Activated naive CD8-positive, alpha-beta T cell treated with anti-CD3 and anti-CD28 coated beads for 36 hours (primary cell): ENCODE measurements around the gene MYRIP. TPM values are rescaled to one million over a fixed set of nuclear protein-coding genes. Genes with fewer than 3 reads are reported as not detected.
"Not testable (repeated sequence)": the region's sequence is repeated elsewhere in the genome, so short reads cannot be mapped to it uniquely, and the experiment has no call there.

Experiments
- DNase-seq: peaks from one replicate; pipeline ENCODE4 v3.0.0; 2021
- H3K27ac Mint-ChIP-seq: one replicate; pipeline ENCODE4 v1.8.0; 2022; ENCODE audit warnings: mild to moderate bottlenecking, moderate library complexity, mixed read lengths
- H3K27me3 Mint-ChIP-seq: one replicate; pipeline ENCODE4 v1.8.0; 2022; ENCODE audit warnings: mild to moderate bottlenecking, mixed read lengths
- H3K36me3 Mint-ChIP-seq: one replicate; pipeline ENCODE4 v1.8.0; 2021; ENCODE audit warnings: mild to moderate bottlenecking, mixed read lengths
- H3K4me1 Mint-ChIP-seq: one replicate; pipeline ENCODE4 v1.8.0; 2021; ENCODE audit warnings: mixed read lengths
- H3K4me3 Mint-ChIP-seq: one replicate; pipeline ENCODE4 v1.8.0; 2022; ENCODE audit warnings: mild to moderate bottlenecking, moderate library complexity, mixed read lengths
- H3K9me3 Mint-ChIP-seq: one replicate; pipeline ENCODE4 v1.8.0; 2022; ENCODE audit warnings: mixed read lengths
- total RNA-seq, 2 experiments: library from RNA; stranded (reverse); gene quantifications; one replicate each; pipeline ENCODE4 v1.2.3, GENCODE V29; 2021

Gene MYRIP
- total RNA-seq, 2 experiments from 2014 or later = not detected

GRCh38 chr3:39990532-39990931 lies 181.1 kb downstream of the MYRIP start:
- no peaks in the 10 kb centered on the region for H3K36me3 Mint-ChIP-seq
- DNase-seq = peak; percentile 1
- peaks cover 29% of the 10 kb centered on the region for H3K27me3 Mint-ChIP-seq
- peaks cover 9% of the 10 kb centered on the region for H3K9me3 Mint-ChIP-seq
- no peaks in the 10 kb centered on the region for H3K4me1 Mint-ChIP-seq
- no peak overlapping the region for H3K4me3 Mint-ChIP-seq
- H3K27ac Mint-ChIP-seq = no peak overlapping the region

GRCh38 chr3:40008796-40009195 lies 199.4 kb downstream of the MYRIP start:
- Mint-ChIP-seq H3K4me1 (no peaks in the 10 kb centered on the region), H3K4me3 (no peak overlapping the region), H3K36me3 (no peaks in the 10 kb centered on the region)

GRCh38 chr3:40009991-40010390 lies 200.6 kb downstream of the MYRIP start:
- H3K27ac Mint-ChIP-seq = no peak overlapping the region
- no peaks in the 10 kb centered on the region for H3K4me1 Mint-ChIP-seq
- DNase-seq = no peak
- H3K9me3 Mint-ChIP-seq = no peaks in the 10 kb centered on the region
- no peak overlapping the region for H3K4me3 Mint-ChIP-seq
- H3K27me3 Mint-ChIP-seq = peaks cover 8% of the 10 kb centered on the region
- no peaks in the 10 kb centered on the region for H3K36me3 Mint-ChIP-seq

More at GRCh38 chr3:40008796-40009195, 199.4 kb downstream of the MYRIP start:
- no peaks in the 10 kb centered on the region for H3K9me3 Mint-ChIP-seq
- H3K27me3 Mint-ChIP-seq = peaks cover 5% of the 10 kb centered on the region
- DNase-seq = no peak
- H3K27ac Mint-ChIP-seq = no peak overlapping the region

- Mint-ChIP-seq H3K27ac (no peak overlapping the region), H3K36me3 (no peaks in the 10 kb centered on the region), H3K9me3 (no peaks in the 10 kb centered on the region), H3K4me1 (no peaks in the 10 kb centered on the region), H3K4me3 (no peak overlapping the region), H3K27me3 (peaks cover 8% of the 10 kb centered on the region)
- DNase-seq = no peak
Measured at GRCh38 chr3:40012381-40012780, 203.0 kb downstream of the MYRIP start.

GRCh38 chr3:40016391-40016790 lies 207.0 kb downstream of the MYRIP start:
- Mint-ChIP-seq H3K4me3 (no peak overlapping the region), H3K27me3 (peaks cover 8% of the 10 kb centered on the region), H3K36me3 (no peaks in the 10 kb centered on the region), H3K4me1 (no peaks in the 10 kb centered on the region), H3K9me3 (no peaks in the 10 kb centered on the region), H3K27ac (no peak overlapping the region)
- DNase-seq = no peak

GRCh38 chr3:40018369-40018768 lies 209.0 kb downstream of the MYRIP start:
- peaks cover 10% of the 10 kb centered on the region for H3K27me3 Mint-ChIP-seq
- no peak overlapping the region for H3K27ac Mint-ChIP-seq

GRCh38 chr3:40019376-40019775 lies 210.0 kb downstream of the MYRIP start:
- Mint-ChIP-seq H3K27ac (no peak overlapping the region), H3K4me1 (no peaks in the 10 kb centered on the region), H3K4me3 (no peak overlapping the region), H3K27me3 (peaks cover 13% of the 10 kb centered on the region), H3K36me3 (no peaks in the 10 kb centered on the region), H3K9me3 (peaks cover 1% of the 10 kb centered on the region)
- no peak for DNase-seq

More at GRCh38 chr3:40018369-40018768, 209.0 kb downstream of the MYRIP start:
- no peaks in the 10 kb centered on the region for H3K9me3 Mint-ChIP-seq
- no peaks in the 10 kb centered on the region for H3K36me3 Mint-ChIP-seq
- H3K4me3 Mint-ChIP-seq = no peak overlapping the region
- DNase-seq = no peak
- no peaks in the 10 kb centered on the region for H3K4me1 Mint-ChIP-seq

- Mint-ChIP-seq H3K9me3 (peaks cover 5% of the 10 kb centered on the region), H3K4me1 (no peaks in the 10 kb centered on the region), H3K36me3 (no peaks in the 10 kb centered on the region), H3K27me3 (peaks cover 10% of the 10 kb centered on the region), H3K4me3 (no peak overlapping the region), H3K27ac (no peak overlapping the region)
- DNase-seq = no peak
Measured at GRCh38 chr3:40020689-40021088, 211.3 kb downstream of the MYRIP start.

GRCh38 chr3:40021338-40021737 lies 211.9 kb downstream of the MYRIP start:
- DNase-seq = no peak
- Mint-ChIP-seq H3K27ac (no peak overlapping the region), H3K4me1 (no peaks in the 10 kb centered on the region), H3K27me3 (peaks cover 10% of the 10 kb centered on the region), H3K9me3 (peaks cover 6% of the 10 kb centered on the region), H3K4me3 (no peak overlapping the region), H3K36me3 (no peaks in the 10 kb centered on the region)

GRCh38 chr3:40022297-40022827 lies 213.0 kb downstream of the MYRIP start:
- no peak overlapping the region for H3K4me3 Mint-ChIP-seq
- H3K9me3 Mint-ChIP-seq = peaks cover 15% of the 10 kb centered on the region
- no peaks in the 10 kb centered on the region for H3K36me3 Mint-ChIP-seq
- DNase-seq = no peak
- H3K27me3 Mint-ChIP-seq = peaks cover 10% of the 10 kb centered on the region
- H3K4me1 Mint-ChIP-seq = no peaks in the 10 kb centered on the region
- H3K27ac Mint-ChIP-seq = no peak overlapping the region

- peaks cover 16% of the 10 kb centered on the region for H3K9me3 Mint-ChIP-seq
- no peak for DNase-seq
- no peaks in the 10 kb centered on the region for H3K4me1 Mint-ChIP-seq
- peaks cover 13% of the 10 kb centered on the region for H3K27me3 Mint-ChIP-seq
- no peak overlapping the region for H3K4me3 Mint-ChIP-seq
- no peak overlapping the region for H3K27ac Mint-ChIP-seq
- no peaks in the 10 kb centered on the region for H3K36me3 Mint-ChIP-seq
Measured at GRCh38 chr3:40024526-40024925, 215.1 kb downstream of the MYRIP start.

- not testable (repeated sequence) for H3K36me3 Mint-ChIP-seq, DNase-seq, H3K4me1 Mint-ChIP-seq, H3K4me3 Mint-ChIP-seq, H3K27ac Mint-ChIP-seq
- Mint-ChIP-seq H3K9me3 (peaks cover 16% of the 10 kb centered on the region), H3K27me3 (peaks cover 17% of the 10 kb centered on the region)
Measured at GRCh38 chr3:40025892-40026291, 216.5 kb downstream of the MYRIP start.

- H3K27me3 Mint-ChIP-seq = peaks cover 8% of the 10 kb centered on the region
- no peaks in the 10 kb centered on the region for H3K4me1 Mint-ChIP-seq
- DNase-seq = no peak
- no peak overlapping the region for H3K27ac Mint-ChIP-seq
- H3K36me3 Mint-ChIP-seq = no peaks in the 10 kb centered on the region
- H3K9me3 Mint-ChIP-seq = peaks cover 3% of the 10 kb centered on the region
- H3K4me3 Mint-ChIP-seq = no peak overlapping the region
Measured at GRCh38 chr3:40035177-40035576, 225.8 kb downstream of the MYRIP start.

GRCh38 chr3:40037582-40037981 lies 228.2 kb downstream of the MYRIP start:
- H3K4me1 Mint-ChIP-seq = no peaks in the 10 kb centered on the region
- H3K9me3 Mint-ChIP-seq = peaks cover 2% of the 10 kb centered on the region
- no peaks in the 10 kb centered on the region for H3K36me3 Mint-ChIP-seq
- DNase-seq = no peak
- H3K27ac Mint-ChIP-seq = no peak overlapping the region
- no peak overlapping the region for H3K4me3 Mint-ChIP-seq
- no peaks in the 10 kb centered on the region for H3K27me3 Mint-ChIP-seq

GRCh38 chr3:40042752-40043443 lies 233.5 kb downstream of the MYRIP start:
- H3K4me3 Mint-ChIP-seq = no peak overlapping the region
- H3K27ac Mint-ChIP-seq = no peak overlapping the region
- H3K9me3 Mint-ChIP-seq = no peaks in the 10 kb centered on the region
- H3K4me1 Mint-ChIP-seq = no peaks in the 10 kb centered on the region
- no peaks in the 10 kb centered on the region for H3K36me3 Mint-ChIP-seq
- no peak for DNase-seq
- no peaks in the 10 kb centered on the region for H3K27me3 Mint-ChIP-seq

GRCh38 chr3:40043444-40043755 lies 234.0 kb downstream of the MYRIP start:
- no peaks in the 10 kb centered on the region for H3K9me3 Mint-ChIP-seq
- no peaks in the 10 kb centered on the region for H3K4me1 Mint-ChIP-seq
- H3K4me3 Mint-ChIP-seq = no peak overlapping the region
- no peaks in the 10 kb centered on the region for H3K36me3 Mint-ChIP-seq
- H3K27me3 Mint-ChIP-seq = no peaks in the 10 kb centered on the region
- no peak overlapping the region for H3K27ac Mint-ChIP-seq
- DNase-seq = no peak
